NCI-H524 treated with DMSO at 0.1 percent for 48 hours (cell line): ENCODE results near the gene CTNNBL1.
"Not testable (repeated sequence)": the region's sequence is repeated elsewhere in the genome, so short reads cannot be mapped to it uniquely, and the experiment has no call there.

Experiments used
- DNase-seq: peaks from one replicate; lab custom pipeline; 2025; lab: John Stamatoyannopoulos, UW

The CTNNBL1 gene

GRCh38 chr20:37679751-37680150 lies 14.1 kb upstream of the CTNNBL1 start:
- not testable (repeated sequence) for DNase-seq

GRCh38 chr20:37680420-37680819 lies 13.4 kb upstream of the CTNNBL1 start:
- no peak for DNase-seq

GRCh38 chr20:37681384-37682112 lies 12.3 kb upstream of the CTNNBL1 start:
- no peak for DNase-seq

- not testable (repeated sequence) for DNase-seq
Measured at GRCh38 chr20:37683146-37683545, 10.7 kb upstream of the CTNNBL1 start.

GRCh38 chr20:37686762-37687477 lies 6.9 kb upstream of the CTNNBL1 start:
- DNase-seq: no peak

- no peak for DNase-seq
Measured at GRCh38 chr20:37687478-37687805, 6.4 kb upstream of the CTNNBL1 start.

- DNase-seq: no peak
Measured at GRCh38 chr20:37688093-37688492, 5.7 kb upstream of the CTNNBL1 start.

GRCh38 chr20:37690626-37691369 lies 3.0 kb upstream of the CTNNBL1 start:
- DNase-seq: no peak

GRCh38 chr20:37692459-37693166 lies 1.2 kb upstream of the CTNNBL1 start:
- no peak for DNase-seq

- no peak for DNase-seq
Measured at GRCh38 chr20:37693242-37693634, 592 bp upstream of the CTNNBL1 start.

- no peak for DNase-seq
Measured at GRCh38 chr20:37695684-37696342, 2.0 kb downstream of the CTNNBL1 start.

- no peak for DNase-seq
Measured at GRCh38 chr20:37697314-37697713, 3.5 kb downstream of the CTNNBL1 start.

- no peak for DNase-seq
Measured at GRCh38 chr20:37699202-37699601, 5.4 kb downstream of the CTNNBL1 start.

GRCh38 chr20:37700301-37700700 lies 6.5 kb downstream of the CTNNBL1 start:
- no peak for DNase-seq

- not testable (repeated sequence) for DNase-seq
Measured at GRCh38 chr20:37701676-37702075, 7.8 kb downstream of the CTNNBL1 start.

GRCh38 chr20:37702403-37703034 lies 8.7 kb downstream of the CTNNBL1 start:
- DNase-seq: no peak

- DNase-seq: no peak
Measured at GRCh38 chr20:37703035-37703845, 9.4 kb downstream of the CTNNBL1 start.

- no peak for DNase-seq
Measured at GRCh38 chr20:37704955-37705354, 11.1 kb downstream of the CTNNBL1 start.

GRCh38 chr20:37706298-37706697 lies 12.5 kb downstream of the CTNNBL1 start:
- no peak for DNase-seq

- DNase-seq: no peak
Measured at GRCh38 chr20:37711001-37711400, 17.2 kb downstream of the CTNNBL1 start.
